Hematopoietic multipotent progenitor cell treated with erythropoietin and hydrocortisone succinate and interleukin-3 and kit ligand, for 15 days (in vitro differentiated cells): Measurements from ENCODE around the gene UIMC1.
"Not testable (repeated sequence)": the region's sequence is repeated elsewhere in the genome, so short reads cannot be mapped to it uniquely, and the experiment has no call there.

ENCODE experiments used
- DNase-seq: peaks from one replicate; pipeline ENCODE4 v3.0.0-alpha.2; 2015; ENCODE audit warnings: low spot score

Gene UIMC1

DNA sequence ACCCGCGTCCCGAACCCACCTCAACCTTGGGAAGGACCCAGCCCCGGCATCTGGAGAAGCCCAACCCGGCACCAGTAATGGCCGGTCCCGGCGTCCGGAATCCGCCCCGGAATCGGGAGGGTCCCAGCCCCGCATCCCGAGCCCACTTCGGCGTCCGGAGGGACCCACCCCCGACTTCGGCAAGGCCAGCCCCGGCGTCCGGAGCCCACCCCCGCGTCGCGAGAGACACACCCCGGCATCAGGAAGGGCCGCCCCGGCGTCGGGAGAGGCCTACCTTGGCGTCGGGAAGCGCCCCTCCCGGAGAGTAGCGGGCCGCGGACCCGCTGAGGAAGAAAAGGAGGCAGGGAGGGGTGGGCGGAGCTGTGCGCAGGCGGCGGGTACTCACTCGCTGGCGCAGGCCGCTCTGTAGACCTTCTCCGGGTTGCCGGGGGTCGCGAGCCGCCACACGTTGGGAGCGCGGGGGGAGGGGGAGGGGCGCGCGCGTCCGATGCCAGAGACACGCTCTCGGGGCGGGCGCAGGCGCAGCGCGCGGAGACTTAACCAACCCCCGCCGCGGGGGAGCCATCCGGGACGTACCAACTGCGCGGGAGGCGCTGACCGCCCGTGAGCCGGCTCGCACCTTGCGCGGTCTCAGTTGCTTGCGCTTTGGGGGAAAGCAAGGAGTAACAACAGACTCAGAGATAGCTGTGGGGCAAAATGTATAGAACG is at the start of gene UIMC1:
TSS of gene UIMC1 (minus strand) at position 515 of the 708 bp plus-strand sequence. CDS start 24,164 bp downstream, outside the sequence.
- peak; percentile 92 for DNase-seq

DNA sequence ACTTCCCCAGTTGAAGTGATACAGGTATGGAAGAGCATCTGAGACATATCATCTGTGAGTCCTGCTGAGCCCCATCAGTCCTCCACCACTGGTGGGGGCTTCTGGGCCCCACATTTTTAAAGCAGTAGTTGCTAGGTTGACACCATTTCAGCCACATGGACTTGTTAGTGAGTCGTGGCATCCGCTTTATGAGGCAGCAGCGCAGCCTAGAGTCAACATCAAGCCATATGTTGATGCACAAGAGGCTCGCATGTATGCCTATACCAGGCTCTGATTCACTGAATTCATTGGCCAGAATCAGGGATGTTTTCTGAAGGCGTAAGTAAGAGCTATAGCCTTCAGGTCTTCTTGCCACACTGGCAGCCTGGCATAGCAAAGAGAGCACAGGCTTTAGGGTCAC is 42.7 kb upstream of the UIMC1 start:
- DNase-seq, result peak; percentile 45

DNA sequence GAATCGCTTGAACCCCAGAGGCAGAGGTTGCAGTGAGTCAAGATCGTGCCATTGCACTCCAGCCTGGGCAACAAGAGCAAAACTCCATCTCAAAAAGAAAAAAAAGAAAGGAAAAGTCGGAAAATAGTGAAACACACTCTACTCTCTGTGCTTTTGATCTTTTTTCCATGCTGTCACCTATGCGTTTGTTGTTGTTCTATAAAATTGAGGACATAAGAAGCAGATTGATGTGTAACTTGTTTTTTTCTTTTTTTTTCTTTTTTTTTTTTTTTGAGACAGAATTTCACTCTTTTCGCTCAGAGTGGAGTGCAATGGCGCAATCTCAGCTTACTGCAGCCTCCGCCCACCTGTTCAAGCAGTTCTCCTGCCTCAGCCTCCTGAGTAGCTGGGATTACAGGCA is 42.0 kb upstream of the UIMC1 start:
- not testable (repeated sequence) for DNase-seq

DNA sequence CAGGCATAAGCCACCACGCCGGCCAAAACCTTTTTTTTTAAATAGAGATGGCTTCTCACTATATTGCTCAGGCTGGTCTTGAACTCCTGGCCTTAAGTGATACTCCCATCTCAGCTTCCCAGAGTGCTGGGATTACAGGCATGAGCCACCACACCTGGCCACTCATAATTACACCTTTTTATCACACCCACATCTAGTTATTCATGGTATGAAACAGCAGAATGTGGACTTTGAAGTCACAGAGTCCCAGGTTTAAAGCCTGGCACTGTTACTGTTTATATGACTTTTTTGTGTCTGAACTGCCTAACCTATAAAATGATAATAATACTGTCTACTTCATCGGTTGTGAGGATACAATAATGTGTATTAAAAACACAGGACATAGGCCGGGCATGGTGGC is 39.1 kb upstream of the UIMC1 start:
- DNase-seq, result no peak

GRCh38 chr5:177044641-177045040 is 38.1 kb upstream of the UIMC1 start:
- no peak for DNase-seq

DNA sequence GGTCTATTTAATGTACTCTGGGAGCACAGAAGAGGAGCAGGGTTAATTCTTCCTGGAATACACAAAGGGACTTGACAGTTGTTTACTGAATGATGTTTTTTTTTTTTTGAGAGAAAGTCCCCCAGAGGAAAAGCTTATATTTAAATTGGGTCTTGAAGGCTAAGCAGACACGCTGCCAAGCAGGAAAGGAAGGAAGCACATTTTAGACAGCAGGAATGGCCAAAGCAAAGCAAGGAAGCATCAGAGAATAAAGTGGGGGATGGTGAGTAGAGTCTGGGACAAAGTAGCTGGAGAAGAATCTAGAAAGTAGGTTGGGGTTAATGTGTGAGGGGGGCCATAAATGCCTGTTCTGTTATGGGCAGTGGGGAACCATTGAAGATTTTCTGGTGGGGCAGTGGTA is 37.4 kb upstream of the UIMC1 start:
- no peak for DNase-seq

GRCh38 chr5:177043114-177043513 is 36.5 kb upstream of the UIMC1 start:
- no peak for DNase-seq

- no peak for DNase-seq
Measured at GRCh38 chr5:177041936-177042335, 35.4 kb upstream of the UIMC1 start.

- no peak for DNase-seq
Measured at GRCh38 chr5:177040814-177041420, 34.3 kb upstream of the UIMC1 start.

DNA sequence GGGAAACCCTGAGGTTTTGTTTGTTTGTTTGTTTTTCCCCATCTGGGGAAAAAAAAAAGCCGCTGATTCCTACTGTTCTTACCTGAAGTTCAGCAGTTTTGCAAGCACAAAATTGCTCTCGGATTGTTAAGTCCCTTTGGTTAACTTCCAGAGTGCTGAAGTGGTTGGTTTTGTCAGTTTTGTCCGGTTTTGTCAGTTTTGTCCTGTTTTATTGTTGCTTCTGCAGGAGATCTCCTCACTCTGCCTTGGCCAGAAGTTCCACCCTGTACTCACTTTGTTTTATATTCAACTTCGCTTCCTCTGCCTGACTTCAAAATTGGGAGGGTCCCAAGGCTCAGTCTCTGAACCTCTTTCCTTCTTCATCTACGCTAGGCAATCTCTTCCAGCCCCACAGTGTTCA is 30.3 kb upstream of the UIMC1 start:
- no peak for DNase-seq

GRCh38 chr5:177036443-177036842 is 29.9 kb upstream of the UIMC1 start:
- no peak for DNase-seq

DNA sequence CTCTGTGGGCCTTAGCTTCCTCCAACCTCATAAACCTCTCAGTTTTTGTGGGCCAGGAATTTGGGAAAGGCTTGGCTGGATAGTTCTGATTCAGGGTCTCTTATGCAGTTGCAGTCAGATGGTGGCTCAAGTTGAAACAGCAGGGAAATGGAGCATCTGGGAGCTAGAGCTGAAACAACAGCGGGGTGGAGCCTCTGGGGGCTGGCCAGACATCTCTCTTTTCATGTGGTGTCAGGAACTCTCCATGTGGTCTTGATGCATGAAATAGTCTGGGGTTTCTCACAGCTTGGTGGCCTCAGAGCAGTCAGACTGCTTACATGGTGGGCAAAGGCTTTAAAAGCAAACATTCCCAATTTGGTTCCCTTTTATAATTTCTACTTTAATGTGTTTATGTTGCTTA is 29.4 kb upstream of the UIMC1 start:
- no peak for DNase-seq

GRCh38 chr5:177029498-177029897 is 22.9 kb upstream of the UIMC1 start:
- DNase-seq, result no peak

DNA sequence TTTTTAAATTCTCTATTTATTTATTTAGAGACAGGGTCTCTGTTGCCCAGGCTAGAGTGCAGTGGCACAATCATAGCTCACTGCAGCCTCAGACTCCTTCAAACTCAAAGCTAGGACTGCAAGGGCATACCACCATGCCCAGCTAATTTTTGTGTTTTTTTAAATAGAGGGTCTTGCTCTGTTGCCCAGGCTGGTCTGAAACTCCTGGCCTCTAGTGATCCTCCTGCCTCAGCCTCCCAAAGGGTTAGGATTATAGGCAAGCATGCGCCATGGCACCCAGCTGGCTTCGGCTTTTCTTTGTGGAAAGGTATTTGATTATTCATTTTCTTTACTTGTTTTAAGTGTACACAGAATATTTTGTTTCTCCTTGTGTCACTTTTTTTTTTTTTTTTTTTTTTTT is 21.1 kb upstream of the UIMC1 start:
- DNase-seq, result no peak

GRCh38 chr5:177025101-177025601 is 18.6 kb upstream of the UIMC1 start:
- DNase-seq, result peak; percentile 75

- DNase-seq, result no peak
Measured at GRCh38 chr5:177024559-177024958, 18.0 kb upstream of the UIMC1 start.

DNA sequence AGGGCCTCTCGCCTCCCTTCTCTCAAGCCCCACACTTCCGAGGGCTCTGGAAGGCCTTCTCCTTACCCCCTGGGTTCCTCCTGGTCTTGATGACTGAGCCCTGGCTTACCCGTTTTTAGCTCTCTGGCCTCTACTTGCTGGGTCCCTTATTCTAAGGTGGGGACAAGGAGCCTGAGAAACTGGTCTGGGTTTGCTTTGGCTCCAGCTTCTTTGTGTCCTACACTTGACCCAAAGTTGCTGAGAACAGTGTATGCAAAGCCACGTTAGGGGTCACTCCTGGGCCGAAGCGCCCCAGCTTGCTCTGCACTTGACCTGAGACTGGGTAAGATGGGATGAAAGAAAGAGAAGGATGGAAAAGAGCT is 16.7 kb upstream of the UIMC1 start:
- peak; percentile 21 for DNase-seq

- DNase-seq, result peak; percentile 95
Measured at GRCh38 chr5:177022386-177023302, 16.1 kb upstream of the UIMC1 start, which contains the start of gene ZNF346. TSS of gene ZNF346 (plus strand) at chr5:177022696. CDS start at chr5:177022739, 43 bp downstream.

GRCh38 chr5:177020033-177020432 is 13.5 kb upstream of the UIMC1 start:
- no peak for DNase-seq

DNA sequence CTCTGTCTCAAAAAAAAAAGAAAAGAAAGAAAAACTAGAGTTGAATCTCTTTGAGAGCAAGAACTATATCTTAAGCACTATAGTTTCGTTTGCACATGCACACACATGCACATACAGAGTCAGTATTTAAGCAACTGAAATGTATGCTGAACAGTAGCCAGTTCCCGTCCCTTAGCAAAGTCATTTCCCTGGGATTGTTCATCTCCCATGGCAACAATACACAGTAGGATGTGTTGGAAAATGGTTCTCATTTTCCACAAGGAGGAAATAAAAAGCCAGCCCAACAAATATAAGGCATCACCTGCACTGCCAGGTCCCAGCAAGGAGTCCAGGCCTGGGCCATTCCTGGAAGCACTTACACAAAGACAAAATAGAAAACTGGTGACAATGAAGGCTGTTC is 11.8 kb upstream of the UIMC1 start:
- DNase-seq, result no peak

DNA sequence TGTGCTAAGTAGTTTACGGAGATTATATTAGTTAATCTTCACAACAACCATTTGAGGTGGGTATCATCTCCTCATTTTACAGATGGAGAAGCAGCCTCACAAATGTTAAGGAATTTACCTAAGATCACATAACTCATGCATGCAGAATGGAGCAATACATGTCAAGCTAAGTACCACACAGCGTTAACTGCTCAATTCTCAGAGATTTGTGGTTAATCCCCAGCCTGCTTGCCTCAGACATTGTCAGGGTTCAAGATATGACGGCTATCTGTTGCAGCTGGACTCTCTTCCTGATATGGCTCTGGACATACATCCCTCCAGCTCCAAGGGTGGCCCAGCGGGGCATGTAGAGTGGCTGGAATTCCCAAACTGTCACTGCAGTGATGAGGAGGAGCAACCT is 8.6 kb upstream of the UIMC1 start:
- no peak for DNase-seq

DNA sequence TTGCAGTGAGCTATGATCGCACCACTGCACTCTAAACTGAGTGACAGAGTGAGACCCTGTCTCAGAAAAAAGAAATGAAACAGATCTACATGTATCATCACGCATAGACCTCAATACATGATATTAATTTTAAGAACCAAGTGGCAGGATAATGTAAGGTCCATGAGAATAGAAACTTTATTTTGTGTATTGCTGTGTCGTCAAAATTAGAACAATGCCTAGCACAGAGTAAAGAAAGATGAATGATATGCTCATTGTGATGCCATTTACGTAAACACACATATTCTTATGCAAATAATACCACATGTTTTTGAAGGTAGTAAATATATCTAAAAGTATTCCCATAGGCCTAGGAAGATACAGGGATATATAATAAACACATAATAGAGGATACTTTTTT is 3.6 kb upstream of the UIMC1 start:
- no peak for DNase-seq

- no peak for DNase-seq
Measured at GRCh38 chr5:177008716-177009115, 2.1 kb upstream of the UIMC1 start.
